ENCODE results near the gene NCOA3.
"Not testable (repeated sequence)": the region's sequence is repeated elsewhere in the genome, so short reads cannot be mapped to it uniquely, and the experiment has no call there.

NCOA3 gene

DNA sequence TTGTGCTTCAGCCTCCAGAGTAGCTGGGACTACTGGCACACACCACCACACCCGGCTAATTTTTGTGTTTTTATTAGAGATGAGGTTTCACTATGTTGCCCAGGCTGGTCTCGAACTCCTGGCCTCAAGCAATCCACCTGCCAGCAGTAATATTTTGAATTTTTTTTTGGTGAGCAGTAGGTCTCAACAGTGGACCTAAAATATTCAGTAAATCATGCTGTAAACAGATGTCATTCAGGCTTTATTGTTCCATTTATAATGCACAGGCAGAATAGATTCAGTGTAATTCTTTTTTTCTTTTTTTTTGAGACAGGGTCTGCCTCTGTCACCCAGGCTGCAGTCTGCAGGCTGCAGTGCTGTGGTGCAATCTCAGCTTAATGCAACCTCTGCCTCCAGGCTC lies 69.7 kb downstream of the NCOA3 start:
- no peak for DNase-seq

DNA sequence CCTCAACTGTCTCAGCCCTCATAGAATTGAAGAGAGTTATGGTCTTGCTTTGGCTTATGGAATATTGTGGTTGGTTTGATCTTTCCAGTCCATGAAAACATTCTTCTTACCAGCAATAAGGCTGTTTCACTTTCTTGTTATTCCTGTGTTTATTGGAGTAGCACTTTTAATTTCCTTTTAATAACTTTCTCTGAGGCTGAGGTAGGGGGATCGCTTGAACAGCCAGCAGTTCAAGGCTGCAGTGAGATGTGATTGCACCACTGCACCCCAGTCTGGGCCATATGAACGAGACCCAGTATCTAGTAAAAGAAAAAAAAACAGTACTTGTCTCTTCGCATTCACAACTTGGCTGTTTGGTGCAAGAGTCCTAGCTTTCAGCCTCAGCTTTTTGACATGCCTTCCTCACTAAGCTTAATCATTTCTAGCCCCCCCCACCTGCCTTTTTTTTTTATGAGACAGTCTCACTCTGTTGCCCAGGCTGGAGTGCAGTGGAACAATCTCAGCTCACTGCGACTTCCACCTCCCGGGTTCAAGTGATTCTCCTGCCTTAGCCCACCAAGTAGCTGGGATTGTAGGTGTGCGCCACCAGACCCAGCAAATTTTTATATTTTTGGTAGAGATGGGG lies 70.5 kb downstream of the NCOA3 start:
- DNase-seq, result no peak

DNA sequence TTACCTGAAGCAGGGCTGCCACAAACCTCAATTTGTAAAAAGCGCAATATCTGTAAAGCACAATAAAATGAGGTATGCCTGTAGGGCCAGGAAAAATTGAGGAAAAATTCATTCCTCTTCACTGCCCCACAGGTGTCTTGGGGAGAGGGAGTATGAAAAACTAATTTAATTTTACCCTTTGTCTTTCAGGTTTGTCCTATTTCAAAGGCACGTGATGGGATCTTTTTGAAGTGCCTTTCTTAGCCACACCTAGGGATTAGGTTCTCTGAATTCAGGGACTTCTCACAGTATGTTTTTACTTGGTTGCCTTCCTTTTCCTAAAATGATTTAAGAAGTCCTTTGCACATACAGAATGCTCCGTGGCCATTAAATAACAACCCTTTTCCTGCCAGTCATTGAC lies 71.9 kb downstream of the NCOA3 start:
- DNase-seq, result no peak

- no peak for DNase-seq
Measured at GRCh38 chr20:47574616-47575364, 73.1 kb downstream of the NCOA3 start.

DNA sequence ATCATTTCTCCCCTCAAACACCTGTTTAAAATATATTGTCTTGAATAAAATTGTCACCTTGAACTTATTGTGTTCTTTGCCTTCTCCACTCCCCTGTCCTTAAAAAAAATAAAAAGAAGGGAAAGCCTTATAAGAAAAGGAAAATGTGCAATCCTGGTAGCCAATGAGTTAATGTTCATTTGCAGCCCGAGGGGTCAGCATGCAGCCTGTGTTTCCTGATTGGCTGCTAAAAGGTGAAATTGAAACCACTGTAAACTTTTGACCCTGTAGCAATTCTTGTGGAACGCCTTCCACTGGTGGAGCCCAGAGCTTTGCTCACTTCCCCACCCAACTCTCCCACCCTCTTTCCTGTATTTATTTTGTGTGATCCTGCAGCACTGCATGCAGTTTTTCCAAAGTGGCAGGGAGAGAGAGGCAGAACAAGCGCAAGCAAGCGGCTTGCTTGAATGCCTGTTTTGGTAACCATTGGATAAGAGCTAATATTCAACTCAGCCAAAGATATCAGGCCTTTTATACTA lies 74.9 kb downstream of the NCOA3 start:
- DNase-seq, result no peak

DNA sequence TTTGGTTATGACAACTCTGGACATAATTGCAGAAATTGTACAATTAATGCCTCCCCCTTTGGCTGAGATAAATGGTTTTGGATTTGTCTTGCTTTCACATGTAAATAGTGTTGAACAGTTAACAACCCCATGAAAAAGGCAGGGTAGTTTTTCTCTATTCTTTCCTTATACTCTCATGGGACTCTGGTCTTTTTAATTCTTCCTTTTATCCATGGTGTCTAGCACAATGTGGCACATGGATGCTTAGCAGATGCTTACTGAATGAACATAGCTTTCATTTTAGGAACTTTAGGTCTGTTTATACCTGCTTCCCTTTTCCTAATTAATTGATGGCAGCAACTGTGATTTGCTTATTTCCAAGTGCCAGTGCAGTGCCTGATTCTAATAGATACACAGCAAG lies 75.6 kb downstream of the NCOA3 start:
- DNase-seq, result no peak

DNA sequence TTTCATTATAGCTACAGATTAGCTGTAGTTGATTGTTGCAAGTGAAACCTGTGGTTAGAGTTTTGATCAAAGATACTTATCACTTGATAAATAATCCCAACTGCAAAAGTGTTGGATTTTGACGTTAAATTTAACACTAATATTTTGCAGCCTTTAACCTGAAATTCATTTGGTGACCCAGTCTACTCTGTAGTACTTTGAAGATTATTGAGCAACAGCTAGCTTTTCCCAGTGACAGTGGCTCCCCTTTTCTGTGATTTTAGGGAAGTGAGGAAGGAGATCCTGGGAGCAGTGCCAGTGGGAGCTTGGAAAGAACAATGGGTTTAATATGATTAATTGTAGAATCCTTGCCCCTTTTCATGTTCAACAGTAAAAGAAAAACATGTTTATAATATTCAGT lies 76.9 kb downstream of the NCOA3 start:
- DNase-seq, result no peak

GRCh38 chr20:47580686-47581085 lies 79.0 kb downstream of the NCOA3 start:
- not testable (repeated sequence) for DNase-seq

DNA sequence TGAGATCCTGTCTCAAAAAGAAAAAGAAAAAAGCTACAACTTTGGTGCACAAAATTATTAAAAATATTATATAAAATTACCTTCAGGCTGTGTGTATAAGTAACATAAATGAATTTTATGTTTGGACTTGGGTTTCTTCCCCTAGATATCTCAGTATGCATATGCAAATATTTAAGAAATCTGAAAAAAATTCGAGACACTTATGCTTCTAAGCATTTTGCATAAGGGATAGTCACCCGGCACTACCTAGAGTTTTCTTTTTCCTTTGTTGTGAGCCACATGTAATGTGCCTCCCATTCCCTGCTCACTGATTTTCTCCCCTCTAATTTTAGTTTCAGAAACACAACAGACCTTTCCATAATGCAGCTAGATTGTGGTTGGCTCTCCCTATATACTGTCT lies 79.4 kb downstream of the NCOA3 start:
- no peak for DNase-seq

- DNase-seq, result no peak
Measured at GRCh38 chr20:47583551-47583950, 81.9 kb downstream of the NCOA3 start.

GRCh38 chr20:47585087-47585747 lies 83.5 kb downstream of the NCOA3 start:
- DNase-seq, result no peak

DNA sequence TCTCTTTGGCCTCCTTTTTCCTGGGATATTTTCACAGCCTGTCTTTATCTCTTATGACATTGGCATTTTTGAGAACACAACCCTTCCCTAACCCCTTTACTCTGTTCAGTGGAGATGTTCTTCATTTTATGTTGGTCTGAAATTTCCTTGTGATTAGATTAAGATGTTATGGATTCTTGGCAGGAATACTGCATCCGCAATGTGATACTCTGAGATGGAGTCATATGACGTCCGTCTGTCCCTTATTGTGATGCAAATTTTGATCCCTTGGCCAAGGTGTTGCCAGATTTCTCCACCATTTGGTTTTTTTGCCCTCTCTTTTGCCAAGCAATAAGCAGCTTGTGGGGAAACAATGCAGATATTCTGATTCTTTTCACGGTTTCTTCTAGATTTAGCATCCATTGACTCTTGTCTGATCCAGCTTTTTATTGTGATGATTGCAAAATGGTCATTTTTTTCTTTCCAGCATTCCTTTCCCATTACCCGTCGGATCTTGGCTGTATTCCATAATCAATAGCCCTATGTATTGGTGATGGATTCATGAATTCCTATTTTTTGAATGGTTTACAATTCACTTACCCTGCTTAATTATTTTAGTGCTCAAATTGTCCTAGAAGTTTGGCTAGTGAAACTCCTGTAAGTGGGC lies 85.1 kb downstream of the NCOA3 start:
- DNase-seq, result no peak

- no peak for DNase-seq
Measured at GRCh38 chr20:47588158-47588557, 86.5 kb downstream of the NCOA3 start.

- no peak for DNase-seq
Measured at GRCh38 chr20:47591231-47591630, 89.5 kb downstream of the NCOA3 start.

GRCh38 chr20:47594157-47594556 lies 92.5 kb downstream of the NCOA3 start:
- no peak for DNase-seq

DNA sequence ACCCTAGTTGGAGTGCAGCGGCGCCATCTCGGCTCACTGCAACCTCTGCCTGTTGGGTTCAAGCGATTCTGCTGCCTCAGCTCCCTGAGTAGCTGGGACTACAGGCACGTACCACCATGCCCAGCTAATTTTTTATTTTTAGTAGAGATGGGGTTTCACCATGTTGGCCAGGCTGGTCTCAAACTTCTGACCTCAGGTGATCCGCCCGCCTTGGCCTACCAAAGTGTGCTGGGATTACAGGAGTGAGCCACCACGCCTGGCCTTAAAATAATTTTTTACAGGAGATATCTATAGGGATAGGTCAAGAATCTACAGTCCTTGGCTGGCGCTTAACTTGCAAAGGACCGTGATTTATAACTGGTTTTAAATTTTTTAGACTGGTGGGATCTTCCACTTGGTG lies 93.5 kb downstream of the NCOA3 start:
- not testable (repeated sequence) for DNase-seq

- no peak for DNase-seq
Measured at GRCh38 chr20:47596003-47596571, 94.4 kb downstream of the NCOA3 start.

DNA sequence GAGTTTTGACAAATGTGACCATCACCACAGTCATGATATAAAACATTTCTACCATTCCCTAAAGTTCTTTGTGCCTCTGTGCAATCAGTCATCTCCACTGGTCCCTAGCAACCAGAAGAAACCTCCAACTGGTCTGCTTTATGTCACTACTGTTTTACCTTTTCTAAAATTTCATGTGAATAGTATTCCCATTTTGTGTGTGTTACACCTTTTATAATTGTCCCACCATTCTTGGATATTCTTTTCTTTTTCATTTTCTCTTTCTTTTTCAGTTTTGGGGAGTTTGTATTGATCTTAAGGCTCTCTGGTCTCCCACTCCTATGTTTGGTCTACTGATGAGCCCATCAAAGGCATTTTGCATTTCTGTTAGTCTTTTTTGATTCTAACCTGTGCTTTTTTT lies 95.4 kb downstream of the NCOA3 start:
- no peak for DNase-seq

- no peak for DNase-seq
Measured at GRCh38 chr20:47598911-47599744, 97.4 kb downstream of the NCOA3 start.

DNA sequence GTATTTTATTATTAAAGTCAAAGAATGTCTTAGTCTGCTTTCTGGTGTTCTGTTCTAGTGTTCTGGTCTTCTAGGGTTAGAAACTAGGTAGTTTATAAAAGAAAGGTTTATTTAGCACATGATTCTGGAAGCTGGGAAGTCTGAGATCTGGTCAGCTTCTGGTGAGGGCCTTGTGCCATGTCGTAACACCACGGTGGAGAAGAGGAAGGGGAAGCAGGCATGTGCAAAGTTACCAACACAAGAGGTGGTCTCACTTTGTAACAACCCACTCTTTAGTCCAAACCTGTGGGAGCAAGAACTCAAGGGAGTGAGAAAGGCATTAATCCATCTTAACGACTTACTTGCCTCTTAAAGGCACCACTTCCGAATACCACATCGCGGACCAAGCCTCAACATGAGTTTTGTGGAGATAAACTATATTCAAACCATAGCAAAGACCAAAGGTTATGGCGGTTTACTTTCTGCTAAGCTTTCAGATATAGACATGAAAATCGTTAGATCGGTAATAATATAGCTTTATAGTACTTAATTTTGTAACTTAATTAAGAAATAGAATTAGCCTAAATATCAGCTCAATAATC lies 99.4 kb downstream of the NCOA3 start:
- no peak for DNase-seq

DNA sequence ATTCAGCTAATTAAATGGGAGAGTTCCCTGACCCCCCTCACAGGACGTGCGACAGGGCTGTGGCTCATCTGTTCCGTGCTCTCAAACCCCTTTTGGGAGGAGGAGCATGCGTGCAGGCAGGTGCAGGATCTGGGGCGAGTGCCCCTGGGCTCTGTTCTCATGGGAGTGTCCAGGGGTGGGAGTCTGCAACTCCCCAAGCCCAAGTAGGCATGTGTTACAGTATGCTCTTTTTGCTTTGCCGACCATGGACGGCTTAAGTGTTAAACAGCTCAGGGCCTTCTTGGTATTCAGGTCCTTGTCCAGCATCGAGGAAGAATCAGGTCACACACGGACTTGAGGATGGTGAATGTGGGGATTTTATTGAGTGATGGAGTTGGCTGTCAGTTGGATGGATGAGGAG lies 101.6 kb downstream of the NCOA3 start:
- no peak for DNase-seq

All from SIG-M5 (cell line).